ENCODE measurements around the gene CAV1.
"Not testable (repeated sequence)": the region's sequence is repeated elsewhere in the genome, so short reads cannot be mapped to it uniquely, and the experiment has no call there.

CAV1 gene

DNA sequence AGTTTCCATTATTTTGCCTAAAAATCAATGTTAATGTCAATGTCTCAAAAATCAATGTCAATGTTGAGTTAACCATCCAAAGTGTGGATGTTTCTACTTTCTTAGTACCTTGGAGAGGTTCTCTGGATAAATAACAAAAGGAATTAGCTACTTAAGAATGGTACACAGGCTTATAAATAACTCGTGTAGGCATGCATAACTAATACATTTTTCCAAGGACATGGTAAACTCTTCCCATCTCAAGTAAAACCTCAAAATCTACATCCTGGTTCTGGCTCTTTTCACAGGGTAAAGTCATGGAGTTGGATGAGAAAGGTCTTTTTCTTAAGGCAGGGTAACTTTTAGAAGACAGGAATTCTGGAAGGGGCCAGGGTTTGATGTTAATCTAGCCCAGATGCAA is 59.9 kb downstream of the CAV1 start:
- no peak for DNase-seq

DNA sequence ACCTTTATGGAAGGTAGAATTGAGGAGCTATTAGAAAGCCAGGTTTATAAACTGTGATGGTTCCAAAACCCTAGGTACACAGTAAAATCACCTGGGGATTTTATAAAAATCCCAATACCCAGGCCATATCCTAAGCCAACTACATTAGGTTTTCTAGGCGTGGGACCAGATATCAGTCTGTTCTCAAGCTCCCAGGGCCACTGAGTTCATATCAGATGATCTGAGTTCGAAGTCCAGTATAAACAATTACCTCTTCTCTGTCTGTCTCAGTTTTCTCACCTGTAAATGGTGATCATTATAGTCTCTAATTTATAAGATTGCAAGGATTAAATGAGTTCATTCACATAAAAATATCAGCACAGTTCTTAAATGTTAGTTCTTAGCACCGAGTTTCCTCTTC is 60.6 kb downstream of the CAV1 start:
- DNase-seq = no peak

DNA sequence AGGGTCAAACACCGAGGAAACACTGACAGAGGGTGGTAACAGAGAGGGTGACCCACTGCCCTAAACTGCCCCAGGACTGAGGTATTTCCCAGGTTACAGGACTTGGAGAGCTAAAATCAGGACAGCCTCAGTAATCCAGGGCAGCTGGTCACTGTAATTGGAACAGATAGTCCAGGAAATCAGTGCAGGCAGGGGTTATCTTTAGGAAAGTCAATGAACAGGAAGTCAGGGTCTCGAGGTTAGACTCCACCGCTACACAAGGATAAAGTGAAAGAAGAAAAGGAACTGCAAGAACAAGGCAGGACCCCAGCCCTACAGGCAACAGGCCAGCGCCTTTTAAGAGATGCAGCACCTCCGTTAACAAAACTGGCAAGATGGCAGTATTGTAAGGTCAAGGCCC is 61.1 kb downstream of the CAV1 start:
- no peak for DNase-seq

DNA sequence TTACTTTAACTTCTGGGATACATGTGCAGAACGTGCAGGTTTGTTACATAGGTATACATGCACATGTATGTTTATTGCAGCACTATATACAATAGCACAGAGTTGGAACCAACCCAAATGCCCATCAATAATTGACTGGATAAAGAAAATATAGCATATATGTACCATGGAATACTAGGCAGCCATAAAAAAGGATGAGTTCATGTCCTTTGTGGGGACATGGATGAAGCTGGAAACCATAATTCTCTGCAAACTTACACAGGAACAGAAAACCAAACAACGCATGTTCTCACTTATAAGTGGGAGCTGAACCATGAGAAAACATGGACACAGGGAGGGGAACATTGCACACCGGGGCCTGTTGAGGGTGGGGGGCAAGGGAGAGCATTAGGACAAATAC is 62.4 kb downstream of the CAV1 start:
- DNase-seq = not testable (repeated sequence)

DNA sequence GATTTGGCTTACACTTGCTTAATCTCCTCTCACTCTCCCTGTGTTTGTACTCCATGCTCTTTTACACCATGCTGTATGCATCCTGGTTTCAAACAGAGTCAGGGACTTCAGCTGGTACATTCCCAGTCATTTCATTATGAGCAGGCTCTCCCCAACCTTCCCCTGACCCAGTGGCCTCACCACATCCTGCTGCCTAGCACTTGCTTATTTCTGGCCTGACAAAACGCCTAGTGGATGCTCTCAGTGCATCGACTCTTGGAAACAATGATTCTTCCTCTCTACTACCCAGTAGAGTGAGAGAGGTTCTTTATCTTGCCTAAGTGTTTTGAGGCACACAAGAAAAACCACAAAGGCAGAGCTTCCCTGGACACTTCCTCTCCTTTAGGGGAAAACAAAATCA is 63.4 kb downstream of the CAV1 start:
- no peak for DNase-seq

DNA sequence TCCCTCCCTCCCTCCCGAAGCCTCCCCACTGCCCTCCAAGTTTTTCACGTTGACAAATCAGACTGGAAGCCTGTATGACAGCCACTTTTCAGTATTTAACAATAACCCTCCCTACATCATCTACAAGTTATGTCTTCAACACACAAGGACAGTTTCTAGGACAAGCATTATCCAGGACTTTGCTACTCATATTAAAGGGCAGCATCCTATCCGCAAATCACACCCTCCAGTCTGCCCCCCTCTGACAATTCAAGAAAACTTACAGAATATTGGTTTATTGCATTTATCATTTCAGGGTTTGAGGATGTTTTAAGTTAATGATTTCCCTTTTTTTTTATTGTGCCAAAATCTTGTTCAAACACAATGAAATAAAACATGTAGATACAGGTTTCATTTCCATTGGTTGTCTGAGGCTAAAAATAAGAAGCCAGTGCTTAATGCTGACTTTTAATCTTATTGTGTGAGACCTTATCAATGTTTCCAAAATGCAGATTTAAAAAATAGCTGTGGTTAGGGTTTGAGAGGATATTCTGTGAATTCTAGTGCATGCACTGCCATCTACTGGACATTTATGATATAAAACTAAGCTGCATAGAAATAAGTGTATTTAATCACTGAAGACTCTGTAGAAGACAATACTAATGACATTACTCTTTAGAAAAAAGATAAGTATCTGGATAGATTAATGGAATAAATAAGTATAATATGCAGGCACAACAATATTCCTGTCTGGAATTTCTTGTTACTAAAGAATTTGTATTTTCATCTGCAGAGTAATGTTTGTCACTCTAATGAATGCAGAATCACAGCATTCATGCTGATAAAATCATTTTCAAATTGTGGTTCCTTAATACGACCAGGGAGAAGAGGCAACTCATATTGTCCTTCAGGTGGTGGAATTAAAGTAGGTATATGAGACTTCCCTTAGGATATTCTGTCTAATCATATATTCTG is 64.1 kb downstream of the CAV1 start:
- peak; percentile 65 for DNase-seq

DNA sequence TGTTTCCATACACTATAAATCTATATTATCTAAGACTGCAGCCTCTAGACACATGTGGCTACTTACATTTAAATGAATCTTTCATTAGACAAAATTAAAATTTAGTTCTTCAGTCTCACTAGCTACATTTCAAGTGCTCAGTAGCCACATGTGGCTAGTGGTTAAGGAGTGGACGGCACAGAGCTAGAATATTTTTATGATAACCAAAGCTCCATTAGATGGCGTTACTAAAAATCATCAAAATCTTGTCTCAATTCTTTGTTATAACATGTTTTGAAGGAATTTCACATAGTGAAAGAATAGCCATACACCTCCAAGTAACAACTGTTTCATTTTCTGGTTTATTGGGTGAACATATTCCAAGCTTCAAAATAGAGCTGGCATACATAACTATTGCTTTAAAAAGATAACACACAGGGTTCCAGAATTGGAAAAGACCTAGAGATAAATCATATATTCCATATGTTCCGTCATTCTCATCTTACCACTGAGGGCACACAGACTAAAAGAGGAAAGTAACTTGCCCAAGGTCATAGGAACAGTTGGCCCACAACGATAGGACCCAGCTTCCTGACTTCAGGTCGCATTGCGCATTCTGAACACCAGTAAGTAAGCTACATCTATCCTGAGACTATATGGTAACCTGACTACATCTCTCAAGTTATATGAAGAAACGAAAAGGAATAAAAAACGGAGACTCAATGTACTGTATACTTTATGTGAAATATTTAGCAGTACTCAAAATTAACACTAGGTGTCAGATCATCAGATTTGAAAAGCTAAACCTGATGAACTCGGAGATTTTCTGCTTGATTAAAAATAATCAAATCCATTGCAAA is 66.6 kb downstream of the CAV1 start:
- peak; percentile 17 for DNase-seq

DNA sequence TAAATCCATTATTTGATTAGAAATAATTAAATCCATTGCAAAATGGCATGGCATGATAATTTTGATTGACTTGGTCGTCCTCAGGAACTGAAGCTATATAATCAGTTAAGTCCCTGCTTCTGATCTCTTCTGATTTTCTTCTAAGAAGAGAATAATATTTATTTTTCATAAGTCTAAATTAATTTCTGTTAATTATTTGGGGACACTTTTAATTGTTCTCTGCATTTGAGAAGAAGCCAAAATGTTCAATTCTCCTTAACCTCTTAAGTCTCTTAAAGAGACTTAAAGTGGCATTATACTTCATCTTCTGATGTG is 67.2 kb downstream of the CAV1 start:
- no peak for DNase-seq

DNA sequence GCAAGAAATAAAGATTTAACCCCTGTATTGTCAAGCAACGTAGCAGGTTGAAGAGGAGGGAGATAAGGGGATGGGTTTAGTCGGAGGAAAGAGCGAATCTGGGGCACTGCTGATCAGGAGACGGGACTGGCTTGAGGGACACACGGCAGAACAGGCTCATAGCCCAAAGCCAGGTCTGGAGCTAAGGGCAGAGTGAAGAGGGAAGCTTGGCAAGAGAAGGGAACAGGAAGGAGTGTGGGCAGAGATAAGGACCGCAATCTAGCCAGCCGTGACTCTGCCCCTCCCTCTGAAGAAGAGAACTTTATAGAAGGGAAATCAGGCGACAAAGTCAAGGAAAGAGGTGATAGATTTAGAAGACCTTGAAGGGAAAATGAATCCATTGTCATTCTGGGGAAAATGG is 67.6 kb downstream of the CAV1 start:
- DNase-seq = peak; percentile 79

DNA sequence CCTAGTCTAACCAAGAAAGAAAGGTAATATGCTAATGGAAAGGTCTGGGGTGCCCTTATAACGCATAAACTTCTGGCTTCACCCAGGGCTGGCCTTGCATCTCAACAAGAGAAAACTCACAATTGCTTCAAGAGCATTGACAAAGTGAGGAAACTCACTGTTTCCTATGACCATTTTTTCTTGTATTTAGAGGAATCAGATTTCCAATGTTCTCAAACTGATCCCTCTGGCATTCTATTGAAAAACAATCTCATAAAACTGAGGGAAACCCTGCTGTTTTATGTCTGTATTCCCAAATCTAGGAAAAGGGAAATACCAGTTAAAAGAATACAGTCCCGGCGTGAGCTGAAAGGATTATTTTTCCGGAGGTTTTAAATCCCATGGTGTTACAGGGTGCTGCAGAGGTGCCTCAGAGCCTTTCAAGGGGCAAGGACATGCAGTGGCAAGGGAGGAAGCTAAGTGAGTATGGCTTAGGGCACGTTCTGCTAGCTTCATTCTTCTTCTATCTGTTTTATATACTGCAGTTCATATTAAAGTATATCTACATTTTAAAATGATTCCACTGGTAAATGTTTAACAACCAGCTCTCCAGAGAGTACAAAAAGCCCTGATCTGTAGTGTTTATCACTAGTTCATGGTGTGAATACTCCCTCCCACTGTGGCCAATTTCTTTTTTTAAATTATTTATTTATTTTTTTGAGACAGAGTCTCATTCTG is 68.7 kb downstream of the CAV1 start:
- no peak for DNase-seq

DNA sequence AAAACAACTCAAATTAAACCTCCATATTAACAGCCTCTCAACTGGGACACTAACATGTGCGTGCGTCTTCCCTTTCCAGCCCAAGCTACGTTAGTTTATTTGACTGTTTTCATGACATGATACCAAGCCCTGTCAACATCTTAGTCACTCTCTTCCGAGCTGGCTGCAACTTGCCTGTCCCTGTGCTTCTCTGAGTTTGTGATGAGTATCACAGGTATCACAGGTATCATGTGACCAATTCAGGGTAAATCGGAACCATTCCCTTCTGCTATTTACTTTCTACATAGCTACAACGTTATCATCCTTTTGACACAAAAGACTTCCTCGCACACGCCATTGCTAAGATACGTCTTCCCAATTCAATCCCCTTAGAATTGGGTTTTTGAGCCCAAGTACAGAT is 70.2 kb downstream of the CAV1 start:
- no peak for DNase-seq

DNA sequence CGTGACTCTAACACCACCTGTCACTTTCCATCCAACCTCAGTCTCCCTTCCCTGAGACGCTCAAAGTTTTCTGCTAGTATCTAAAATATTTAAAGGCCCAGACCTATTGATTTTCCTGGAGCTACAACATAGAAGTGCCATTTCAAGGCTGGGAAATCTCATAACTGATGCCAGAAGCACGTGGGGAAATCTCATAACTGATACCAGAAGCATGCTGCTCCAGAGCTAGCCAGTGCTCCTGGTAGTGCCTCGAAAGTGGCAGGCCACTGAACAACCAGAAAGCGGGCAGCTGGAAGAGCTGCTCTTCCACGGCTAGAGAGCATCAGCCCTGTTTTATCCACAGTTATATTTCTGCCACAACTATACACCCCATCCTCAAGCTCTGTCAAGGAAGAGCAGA is 72.5 kb downstream of the CAV1 start:
- no peak for DNase-seq

DNA sequence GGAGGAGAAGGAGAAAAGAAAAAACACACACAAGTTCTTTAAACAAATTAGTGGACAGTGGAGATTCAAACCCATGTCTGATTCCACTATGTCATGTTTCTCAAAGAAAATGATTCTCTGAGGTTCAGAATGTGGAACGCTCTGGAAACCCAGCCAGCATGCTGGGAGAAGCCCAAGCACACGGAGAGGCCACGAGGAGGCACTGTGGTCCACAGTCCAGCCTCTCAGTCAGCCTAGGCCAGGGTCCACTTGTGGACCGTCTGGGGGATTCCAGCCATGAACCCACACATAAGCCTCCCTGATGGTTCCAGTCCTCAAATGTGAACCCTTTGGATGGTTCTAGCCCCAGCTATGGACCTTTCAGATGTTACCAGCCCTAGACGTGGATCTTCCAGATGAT is 73.4 kb downstream of the CAV1 start:
- no peak for DNase-seq

DNA sequence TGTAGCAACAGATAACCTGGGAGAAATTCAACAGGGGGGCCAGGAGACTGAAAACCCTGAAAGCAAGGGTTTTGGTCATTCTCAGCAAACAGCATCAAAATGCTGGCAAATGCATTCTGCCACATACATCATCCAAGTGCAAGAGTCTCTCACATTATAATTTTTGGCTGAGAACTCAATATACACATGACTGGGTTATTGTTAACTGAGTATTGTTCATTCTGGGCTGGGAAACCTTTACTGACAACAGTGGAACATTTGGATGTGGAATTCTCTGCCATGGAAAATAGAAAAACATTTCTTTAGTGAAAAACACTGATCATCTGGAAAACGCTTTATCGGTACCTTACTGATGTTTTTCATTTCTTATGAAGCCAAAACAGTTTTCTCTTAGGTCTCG is 74.0 kb downstream of the CAV1 start:
- no peak for DNase-seq

DNA sequence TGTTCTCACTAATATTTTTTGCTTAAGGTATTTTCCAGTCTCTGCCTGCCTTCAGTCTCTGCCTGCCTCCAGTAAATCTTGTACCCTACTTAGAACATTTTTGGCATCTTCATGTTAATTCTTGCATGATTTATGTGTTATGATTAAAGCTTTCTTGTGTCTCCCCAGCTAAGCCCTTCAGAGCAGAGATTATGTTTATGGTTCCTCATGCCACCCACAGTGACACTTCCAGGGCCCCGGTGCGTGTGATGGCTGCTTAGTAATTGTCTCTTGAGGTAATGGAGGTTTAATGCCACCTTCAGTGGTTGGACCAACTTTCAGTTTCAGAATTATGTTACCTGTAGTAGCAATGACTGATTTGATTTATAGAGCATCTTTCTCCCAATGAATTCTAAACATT is 76.6 kb downstream of the CAV1 start:
- DNase-seq = no peak

DNA sequence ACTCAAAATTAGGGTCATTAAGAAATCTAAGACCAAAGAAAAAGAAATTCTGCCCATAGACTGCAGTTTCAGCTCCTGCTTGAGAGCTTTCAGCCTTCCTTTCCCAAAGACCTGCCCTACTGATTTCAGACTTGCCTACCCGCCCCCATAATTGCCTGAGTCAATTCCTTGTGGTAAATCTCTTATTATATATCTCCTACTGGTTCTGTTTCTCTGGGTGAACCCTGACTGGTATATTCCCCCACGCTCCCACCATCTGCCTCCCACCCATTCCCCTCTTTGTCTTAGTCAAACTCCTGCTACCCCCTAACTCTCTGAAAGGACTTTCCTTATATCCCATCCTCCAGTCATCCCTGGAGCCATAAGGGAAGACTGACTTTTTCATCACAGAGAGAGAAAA is 82.5 kb downstream of the CAV1 start:
- no peak for DNase-seq

DNA sequence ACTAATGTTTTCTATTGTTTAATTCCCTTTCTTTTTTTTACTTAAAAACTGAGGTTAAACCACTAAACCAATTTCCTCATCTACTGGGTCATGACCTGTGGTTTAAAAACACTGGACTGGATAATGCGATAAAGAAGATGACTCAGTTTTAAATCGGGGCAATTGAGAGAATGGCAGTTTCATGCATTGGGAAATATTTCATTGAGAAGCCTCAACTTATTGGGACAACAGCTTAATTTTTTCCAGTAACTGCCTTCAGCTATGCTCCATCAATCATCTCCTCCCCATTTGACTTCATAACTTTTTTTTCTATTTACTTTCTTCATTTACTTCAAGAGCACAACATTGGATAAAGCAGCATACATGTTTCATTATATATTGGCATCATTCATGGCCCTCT is 85.4 kb downstream of the CAV1 start:
- DNase-seq = peak; percentile 15

DNA sequence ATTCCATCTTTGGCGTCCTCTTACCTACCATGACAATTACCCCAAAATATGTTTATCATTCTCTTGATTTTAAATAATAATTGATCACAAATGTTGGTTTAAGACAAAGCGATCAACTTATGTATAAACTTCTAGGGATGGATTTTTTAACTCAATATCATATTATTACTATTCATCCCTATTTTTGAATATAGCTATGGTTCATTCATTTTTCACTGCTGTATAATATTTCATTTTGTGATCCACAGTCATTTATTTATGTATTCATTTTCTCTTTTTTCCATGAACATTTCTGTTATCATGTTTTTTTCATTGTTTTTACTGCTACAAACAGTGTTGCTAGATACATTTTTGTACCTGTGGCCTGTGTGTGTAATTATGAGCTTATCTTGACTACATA is 85.9 kb downstream of the CAV1 start:
- DNase-seq = no peak
